ENCODE measurements around the gene CRMP1.
"Not testable (repeated sequence)": the region's sequence is repeated elsewhere in the genome, so short reads cannot be mapped to it uniquely, and the experiment has no call there.

The CRMP1 gene

GRCh38 chr4:5887361-5888221 is 5.3 kb downstream of the CRMP1 start:
- peak; percentile 51 to 68 for DNase-seq

DNA sequence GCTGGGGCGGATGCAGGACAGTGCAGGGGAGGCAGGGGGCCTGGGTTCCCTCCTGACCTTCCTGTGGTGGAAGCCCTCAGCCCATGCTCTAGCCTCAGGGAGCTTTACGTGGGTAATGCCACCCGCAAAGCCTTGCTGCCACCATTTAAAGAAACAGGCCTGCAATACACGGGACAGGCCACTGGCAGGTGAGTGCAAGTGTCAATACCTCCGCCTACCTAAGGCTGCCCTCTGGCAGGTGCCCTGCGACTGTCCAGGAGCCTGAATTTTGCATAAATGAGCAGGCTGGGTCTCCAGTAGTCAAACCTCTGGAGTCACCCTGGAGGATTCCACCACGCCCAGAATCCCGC is 5.9 kb downstream of the CRMP1 start:
- peak in 1 of 2 experiments; percentile 67 for DNase-seq

DNA sequence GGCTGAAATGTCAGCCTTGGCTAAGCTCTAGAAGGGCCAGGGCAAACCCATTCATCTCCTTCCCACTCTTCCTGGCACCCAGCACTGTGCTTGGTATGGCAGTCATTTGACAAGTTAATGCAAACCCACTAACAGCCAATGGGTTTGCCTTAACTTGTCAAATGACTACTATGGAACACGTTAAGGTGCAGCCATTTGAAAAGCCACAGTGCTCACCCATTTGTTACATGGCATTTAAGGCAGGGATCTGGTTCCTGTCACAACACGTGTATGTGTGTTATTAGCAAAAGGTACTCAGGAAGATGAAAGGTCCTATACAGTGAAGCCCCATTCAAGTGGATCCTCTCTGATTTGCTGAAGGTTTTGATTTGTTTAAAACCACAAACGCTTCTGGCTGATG is 7.2 kb downstream of the CRMP1 start:
- no peak for DNase-seq

DNA sequence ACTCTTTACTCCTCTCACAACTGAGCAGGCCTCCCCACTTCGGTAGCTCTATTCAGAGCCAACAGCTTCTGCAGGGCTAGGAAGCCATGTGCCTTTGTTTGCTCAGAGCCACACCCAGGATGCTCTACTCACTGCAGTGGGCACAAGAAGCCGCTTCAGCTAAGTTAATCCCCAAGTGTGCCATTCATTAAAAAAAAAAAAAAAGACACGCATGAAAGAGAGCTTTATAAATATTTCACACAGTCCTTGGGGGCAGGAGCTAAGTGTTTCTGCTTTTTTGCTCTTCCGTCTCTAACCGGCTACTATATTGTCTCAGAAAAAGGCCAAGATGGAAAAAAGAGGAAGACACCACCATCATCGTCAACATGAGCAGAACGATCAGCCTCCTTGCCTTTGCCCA is 8.1 kb downstream of the CRMP1 start:
- DNase-seq = no peak

DNA sequence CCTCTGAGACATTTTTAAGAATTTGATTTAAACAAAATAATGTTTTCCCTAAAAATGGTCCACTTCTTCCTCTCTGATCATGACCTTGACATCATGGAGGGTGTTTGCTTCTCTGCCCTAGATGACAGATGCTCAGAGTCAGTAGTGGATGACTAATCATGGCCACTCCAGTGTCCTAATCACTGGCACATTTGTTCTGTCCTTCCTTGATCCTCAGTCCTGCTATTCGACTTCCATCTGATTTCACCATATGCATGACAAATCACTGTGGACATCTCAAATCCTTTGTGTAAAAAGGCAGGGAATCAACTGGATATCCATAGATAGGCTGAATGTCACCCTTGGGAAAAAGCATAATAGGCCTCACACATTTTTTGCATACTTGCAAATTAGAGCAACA is 9.0 kb downstream of the CRMP1 start:
- DNase-seq = no peak

GRCh38 chr4:5882947-5883346 is 9.9 kb downstream of the CRMP1 start:
- no peak for DNase-seq

DNA sequence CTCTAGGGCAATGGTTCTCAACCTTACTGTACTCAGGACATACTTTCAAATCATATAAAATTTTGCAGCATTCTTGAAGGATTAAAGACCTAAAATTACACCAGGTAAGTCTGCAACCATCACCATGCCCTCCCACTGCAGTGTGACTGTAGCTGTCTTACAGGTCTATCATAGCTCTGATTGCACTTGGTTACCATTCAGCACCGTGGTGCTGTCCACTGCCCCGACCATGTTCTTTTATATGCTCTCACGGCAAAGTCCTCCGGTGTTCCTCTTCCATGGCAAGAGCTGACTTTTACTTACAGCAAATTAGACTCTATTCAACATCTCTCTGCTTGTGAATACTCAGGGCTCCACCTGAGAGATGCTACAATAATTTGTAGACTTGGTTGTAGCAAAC is 11.5 kb downstream of the CRMP1 start:
- DNase-seq = no peak

GRCh38 chr4:5878359-5878758 is 14.5 kb downstream of the CRMP1 start:
- peak; percentile 57 to 86 for DNase-seq

DNA sequence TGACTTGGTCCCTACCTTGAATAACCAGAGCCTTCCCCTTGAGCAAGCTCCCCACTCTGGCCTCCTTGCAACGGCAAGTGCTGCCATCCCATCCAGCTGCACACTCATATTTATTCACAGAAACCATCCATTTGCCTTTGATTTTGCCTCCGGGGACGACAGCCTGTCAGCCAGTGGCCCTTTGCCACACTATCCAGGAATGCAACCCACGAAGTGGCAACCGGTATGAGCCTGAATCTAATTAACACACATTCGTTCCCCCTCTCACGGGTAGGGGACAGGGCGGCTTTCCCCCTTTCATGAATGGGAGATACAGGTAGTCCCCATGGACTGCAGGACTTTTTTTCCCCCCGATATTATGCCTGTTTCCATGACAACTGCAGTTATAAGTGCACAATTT is 15.5 kb downstream of the CRMP1 start:
- no peak for DNase-seq

- peak in 1 of 2 experiments; percentile 48 for DNase-seq
These were observed 18.0 kb downstream of the CRMP1 start for GRCh38 chr4:5874811-5875449.

- DNase-seq = no peak
These were observed 22.2 kb downstream of the CRMP1 start for GRCh38 chr4:5870701-5871100.

GRCh38 chr4:5869966-5870619 is 22.8 kb downstream of the CRMP1 start:
- DNase-seq = no peak

- DNase-seq = no peak
These were observed 25.0 kb downstream of the CRMP1 start for GRCh38 chr4:5867866-5868265.

GRCh38 chr4:5866841-5867813 is 25.8 kb downstream of the CRMP1 start:
- DNase-seq = no peak

GRCh38 chr4:5865896-5866599 is 26.8 kb downstream of the CRMP1 start:
- no peak for DNase-seq

GRCh38 chr4:5863461-5864113 is 29.3 kb downstream of the CRMP1 start:
- no peak for DNase-seq

- no peak for DNase-seq
These were observed 34.7 kb downstream of the CRMP1 start for GRCh38 chr4:5858020-5858769.

- DNase-seq = no peak
These were observed 35.7 kb downstream of the CRMP1 start for GRCh38 chr4:5857199-5857598.

GRCh38 chr4:5856362-5856761 is 36.5 kb downstream of the CRMP1 start:
- DNase-seq = not testable (repeated sequence)

DNA sequence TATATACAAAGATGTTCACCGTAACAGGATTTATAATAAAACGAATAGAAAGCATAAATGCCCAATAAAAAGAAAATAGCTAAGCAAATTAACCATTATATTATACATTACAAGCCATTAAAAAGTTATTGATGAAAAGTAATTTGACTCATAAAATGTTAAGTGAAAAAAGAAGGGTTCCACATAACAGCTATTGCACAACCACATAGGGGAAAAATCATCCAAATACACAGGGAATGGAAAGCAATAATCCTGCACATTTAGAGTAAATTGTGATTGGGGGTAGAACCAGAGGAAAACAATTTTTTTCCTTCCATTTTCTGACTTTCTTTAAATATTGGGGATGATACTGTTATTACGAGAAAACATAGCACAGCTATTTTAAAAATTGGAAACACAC is 38.0 kb downstream of the CRMP1 start:
- DNase-seq = no peak
